ENCODE data around the gene AHCTF1. TPM values are rescaled to one million over a fixed set of nuclear protein-coding genes. Genes with fewer than 3 reads are reported as not detected.

The AHCTF1 gene
- total RNA-seq, 4 donors from 2014 or later: 36.5 to 84.4 (median 45.3) TPM

- no peak for DNase-seq
- H3K27ac ChIP-seq: no peak overlapping the region
- no peak for TF ChIP-seq CTCF (IDR thresholded peaks at IDR 0.05)
- intact Hi-C loops (cut with DNase I): no loop called here
- H3K36me3 ChIP-seq: no peaks in the 10 kb centered on the region
- peaks cover 0 to 23% of the 10 kb centered on the region in 2 donors for H3K4me1 ChIP-seq
- H3K27me3 ChIP-seq: no peaks in the 10 kb centered on the region
- 90 to 97% methylated on average over 4 of the region's 4 CpGs for WGBS, 2 donors
- H3K4me3 ChIP-seq (replicated peaks in 1 of 3): no peak overlapping the region
- H3K9me3 ChIP-seq: no peaks in the 10 kb centered on the region
Observed at GRCh38 chr1:246951413-246951812, 19.7 kb upstream of the AHCTF1 start.

- H3K36me3 ChIP-seq: no peaks in the 10 kb centered on the region
- H3K4me3 ChIP-seq (replicated peaks in 1 of 3): no peak overlapping the region
- 94 to 96% methylated on average over 3 of the region's 3 CpGs for WGBS, 2 donors
- no peak overlapping the region for H3K27ac ChIP-seq
- DNase-seq: no peak
- intact Hi-C loops (cut with DNase I): no loop called here
- TF ChIP-seq POLR2A (IDR thresholded peaks at IDR 0.05) (no peak), CTCF (IDR thresholded peaks at IDR 0.05) (no peak)
- peaks cover 0 to 25% of the 10 kb centered on the region in 2 donors for H3K4me1 ChIP-seq
- H3K9me3 ChIP-seq: no peaks in the 10 kb centered on the region
- H3K27me3 ChIP-seq: no peaks in the 10 kb centered on the region
Observed at GRCh38 chr1:246949956-246950355, 18.2 kb upstream of the AHCTF1 start.

GRCh38 chr1:246947255-246947654 is 15.5 kb upstream of the AHCTF1 start:
- no peak overlapping the region for H3K4me3 ChIP-seq (replicated peaks in 1 of 3)
- peaks cover 0 to 25% of the 10 kb centered on the region in 2 donors for H3K4me1 ChIP-seq
- peak; percentile 78 to 82 for DNase-seq
- H3K36me3 ChIP-seq: no peaks in the 10 kb centered on the region
- no peak for TF ChIP-seq POLR2A (IDR thresholded peaks at IDR 0.05)
- TF ChIP-seq CTCF (IDR thresholded peaks at IDR 0.05): no peak
- H3K9me3 ChIP-seq: no peaks in the 10 kb centered on the region
- intact Hi-C loops (cut with DNase I): no loop called here
- H3K27me3 ChIP-seq: no peaks in the 10 kb centered on the region
- WGBS, 2 donors: 49 to 51% methylated on average over 7 of the region's 7 CpGs
- peak overlapping the region; percentile 37 to 79 (median 42) for H3K27ac ChIP-seq

- DNase-seq: no peak
- Histone ChIP-seq H3K4me1 (peaks cover 0 to 25% of the 10 kb centered on the region in 2 donors), H3K36me3 (no peaks in the 10 kb centered on the region), H3K27me3 (no peaks in the 10 kb centered on the region), H3K9me3 (no peaks in the 10 kb centered on the region), H3K4me3 (replicated peaks in 1 of 3) (no peak overlapping the region), H3K27ac (peak overlapping the region; percentile 28 to 79 (median 61))
- 88 to 90% methylated on average over 6 of the region's 6 CpGs for WGBS, 2 donors
- intact Hi-C loops (cut with DNase I): no loop called here
- TF ChIP-seq POLR2A (IDR thresholded peaks at IDR 0.05) (no peak), CTCF (IDR thresholded peaks at IDR 0.05) (no peak)
Observed at GRCh38 chr1:246946366-246946765, 14.6 kb upstream of the AHCTF1 start.

- Histone ChIP-seq H3K36me3 (no peaks in the 10 kb centered on the region), H3K9me3 (no peaks in the 10 kb centered on the region), H3K4me3 (replicated peaks in 1 of 3) (no peak overlapping the region), H3K4me1 (peaks cover 8 to 14% of the 10 kb centered on the region in 2 donors), H3K27me3 (no peaks in the 10 kb centered on the region), H3K27ac (peak overlapping the region; percentile 7 to 13 (median 10))
- intact Hi-C loops (cut with DNase I): no loop called here
- no peak for DNase-seq
- TF ChIP-seq POLR2A (IDR thresholded peaks at IDR 0.05) (no peak), CTCF (IDR thresholded peaks at IDR 0.05) (no peak)
- WGBS, 2 donors: 74 to 81% methylated on average over 1 of the region's 1 CpG
Observed at GRCh38 chr1:246934765-246935164, 3.0 kb upstream of the AHCTF1 start.

Data from thyroid gland (tissue), 4 donors.